Panc1 (cell line): ENCODE measurements around the gene DVL2.

ENCODE experiments used
- POLR2AphosphoS5 ChIP-seq: IDR thresholded peaks from 2 replicates; pipeline ENCODE4 v1.6.1; 2012; ENCODE audit warnings: mild to moderate bottlenecking, low read depth, low read length, moderate library complexity
- SIN3A ChIP-seq: IDR thresholded peaks from 2 replicates; pipeline ENCODE4 v1.6.1; 2012; ENCODE audit warnings: low read depth, mild to moderate bottlenecking, low read length, moderate library complexity, borderline replicate concordance; ENCODE audit not compliant: insufficient read depth
- TCF7L2 ChIP-seq: IDR thresholded peaks from 2 replicates; pipeline ENCODE4 v1.6.1; 2011; ENCODE audit warnings: mild to moderate bottlenecking, low read depth, low read length, inconsistent platforms
- TF ChIP-seq, protein P1 (sequence below): fragments of 450-650 bp; IDR thresholded peaks from 2 replicates; pipeline ENCODE4 v1.5.1; 2017; ENCODE audit warnings: mild to moderate bottlenecking
- TF ChIP-seq, protein P2 (sequence below), 2 experiments: IDR thresholded peaks; 2 replicates each; pipeline ENCODE4 v1.6.1; 2011 to 2012; ENCODE audit warnings: low read depth in 2 of 2, control low read depth in 1 of 2, low read length in 1 of 2, mild to moderate bottlenecking in 1 of 2, moderate library complexity in 1 of 2; ENCODE audit not compliant: insufficient read depth in 1 of 2

DNA sequence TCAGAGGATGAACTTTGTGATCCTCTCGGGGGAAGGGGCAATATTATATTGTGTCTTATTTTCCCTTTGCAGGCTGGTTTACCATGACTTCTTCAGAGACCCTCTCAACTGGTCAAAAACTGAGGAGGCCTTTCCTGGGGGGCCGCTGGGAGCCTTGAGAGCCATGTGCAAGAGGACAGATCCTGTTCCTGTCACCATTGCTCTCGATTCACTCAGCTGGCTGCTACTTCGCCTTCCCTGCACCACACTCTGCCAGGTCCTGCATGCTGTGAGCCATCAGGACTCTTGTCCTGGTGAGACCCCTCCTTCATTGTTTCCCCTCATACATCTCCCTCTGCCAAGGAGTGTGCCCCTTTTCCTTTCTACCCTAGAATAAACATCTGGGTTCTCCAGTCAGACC is 20.2 kb upstream of the DVL2 start:
- TF ChIP-seq, protein P1, sequence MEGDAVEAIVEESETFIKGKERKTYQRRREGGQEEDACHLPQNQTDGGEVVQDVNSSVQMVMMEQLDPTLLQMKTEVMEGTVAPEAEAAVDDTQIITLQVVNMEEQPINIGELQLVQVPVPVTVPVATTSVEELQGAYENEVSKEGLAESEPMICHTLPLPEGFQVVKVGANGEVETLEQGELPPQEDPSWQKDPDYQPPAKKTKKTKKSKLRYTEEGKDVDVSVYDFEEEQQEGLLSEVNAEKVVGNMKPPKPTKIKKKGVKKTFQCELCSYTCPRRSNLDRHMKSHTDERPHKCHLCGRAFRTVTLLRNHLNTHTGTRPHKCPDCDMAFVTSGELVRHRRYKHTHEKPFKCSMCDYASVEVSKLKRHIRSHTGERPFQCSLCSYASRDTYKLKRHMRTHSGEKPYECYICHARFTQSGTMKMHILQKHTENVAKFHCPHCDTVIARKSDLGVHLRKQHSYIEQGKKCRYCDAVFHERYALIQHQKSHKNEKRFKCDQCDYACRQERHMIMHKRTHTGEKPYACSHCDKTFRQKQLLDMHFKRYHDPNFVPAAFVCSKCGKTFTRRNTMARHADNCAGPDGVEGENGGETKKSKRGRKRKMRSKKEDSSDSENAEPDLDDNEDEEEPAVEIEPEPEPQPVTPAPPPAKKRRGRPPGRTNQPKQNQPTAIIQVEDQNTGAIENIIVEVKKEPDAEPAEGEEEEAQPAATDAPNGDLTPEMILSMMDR, result no peak
- no peak for TF ChIP-seq POLR2AphosphoS5
- no peak for TF ChIP-seq SIN3A
- TF ChIP-seq, protein P2, sequence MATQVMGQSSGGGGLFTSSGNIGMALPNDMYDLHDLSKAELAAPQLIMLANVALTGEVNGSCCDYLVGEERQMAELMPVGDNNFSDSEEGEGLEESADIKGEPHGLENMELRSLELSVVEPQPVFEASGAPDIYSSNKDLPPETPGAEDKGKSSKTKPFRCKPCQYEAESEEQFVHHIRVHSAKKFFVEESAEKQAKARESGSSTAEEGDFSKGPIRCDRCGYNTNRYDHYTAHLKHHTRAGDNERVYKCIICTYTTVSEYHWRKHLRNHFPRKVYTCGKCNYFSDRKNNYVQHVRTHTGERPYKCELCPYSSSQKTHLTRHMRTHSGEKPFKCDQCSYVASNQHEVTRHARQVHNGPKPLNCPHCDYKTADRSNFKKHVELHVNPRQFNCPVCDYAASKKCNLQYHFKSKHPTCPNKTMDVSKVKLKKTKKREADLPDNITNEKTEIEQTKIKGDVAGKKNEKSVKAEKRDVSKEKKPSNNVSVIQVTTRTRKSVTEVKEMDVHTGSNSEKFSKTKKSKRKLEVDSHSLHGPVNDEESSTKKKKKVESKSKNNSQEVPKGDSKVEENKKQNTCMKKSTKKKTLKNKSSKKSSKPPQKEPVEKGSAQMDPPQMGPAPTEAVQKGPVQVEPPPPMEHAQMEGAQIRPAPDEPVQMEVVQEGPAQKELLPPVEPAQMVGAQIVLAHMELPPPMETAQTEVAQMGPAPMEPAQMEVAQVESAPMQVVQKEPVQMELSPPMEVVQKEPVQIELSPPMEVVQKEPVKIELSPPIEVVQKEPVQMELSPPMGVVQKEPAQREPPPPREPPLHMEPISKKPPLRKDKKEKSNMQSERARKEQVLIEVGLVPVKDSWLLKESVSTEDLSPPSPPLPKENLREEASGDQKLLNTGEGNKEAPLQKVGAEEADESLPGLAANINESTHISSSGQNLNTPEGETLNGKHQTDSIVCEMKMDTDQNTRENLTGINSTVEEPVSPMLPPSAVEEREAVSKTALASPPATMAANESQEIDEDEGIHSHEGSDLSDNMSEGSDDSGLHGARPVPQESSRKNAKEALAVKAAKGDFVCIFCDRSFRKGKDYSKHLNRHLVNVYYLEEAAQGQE (IDR thresholded peaks at IDR 0.05; ENCODE audit: insufficient read depth in 1 of 2, low read depth in 2 of 2, low read length in 1 of 2), result no peak
- TF ChIP-seq TCF7L2, result no peak
